HG03442 (cell line): ENCODE results near the gene ZNF516.
A peak's percentile ranks its signal among the peaks of the same experiment; 100 is the strongest.

Source experiments
- ATAC-seq: cut with Tn5 transposase; IDR thresholded peaks from one replicate; pipeline ENCODE4 v1.9.1; 2021; ENCODE audit warnings: mild to moderate bottlenecking, moderate library complexity; ENCODE audit not compliant: unreplicated experiment

ZNF516 gene

DNA sequence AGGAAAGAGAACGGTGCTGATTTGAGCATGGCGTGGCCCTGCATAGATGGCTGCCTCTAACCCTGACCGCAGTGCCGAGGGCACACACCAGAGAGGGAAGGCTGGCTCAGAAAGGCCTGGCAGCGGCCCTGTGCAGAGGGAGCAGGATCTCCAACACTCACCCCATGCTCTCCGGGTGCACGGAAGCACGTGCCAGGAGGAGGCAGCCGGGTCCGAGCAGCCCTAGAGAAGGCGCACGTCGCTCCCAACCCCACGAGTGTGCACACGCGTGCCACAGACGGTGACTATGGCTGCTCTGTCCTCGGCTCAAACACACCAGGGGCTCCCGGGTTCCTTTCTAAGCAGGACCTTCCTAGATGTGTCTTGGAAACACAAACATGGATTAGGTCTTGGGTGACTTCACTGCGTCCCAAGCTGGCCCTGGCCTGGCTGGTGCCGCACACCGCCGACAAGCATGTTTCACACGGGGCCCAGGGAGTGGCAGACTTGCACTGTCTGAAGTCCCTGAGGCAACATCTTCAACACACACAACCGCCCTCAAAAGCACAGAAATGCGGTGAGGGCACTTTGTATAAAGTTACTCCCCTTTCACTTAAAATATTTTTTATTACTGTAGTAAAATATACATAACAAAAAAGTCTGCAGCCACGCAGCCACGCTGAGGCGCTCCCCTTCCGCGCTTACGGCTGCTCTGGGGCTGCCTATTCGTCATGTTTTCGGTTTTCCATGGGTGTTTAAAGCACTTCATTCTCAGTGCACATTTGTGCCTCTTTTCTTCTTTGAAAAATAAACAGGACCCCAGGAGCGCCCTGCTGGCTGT is 110.0 kb downstream of the ZNF516 start:
- no peak for ATAC-seq

- no peak for ATAC-seq
Observed at GRCh38 chr18:76384114-76384790, 110.8 kb downstream of the ZNF516 start.

GRCh38 chr18:76383636-76384035 is 111.4 kb downstream of the ZNF516 start:
- no peak for ATAC-seq

DNA sequence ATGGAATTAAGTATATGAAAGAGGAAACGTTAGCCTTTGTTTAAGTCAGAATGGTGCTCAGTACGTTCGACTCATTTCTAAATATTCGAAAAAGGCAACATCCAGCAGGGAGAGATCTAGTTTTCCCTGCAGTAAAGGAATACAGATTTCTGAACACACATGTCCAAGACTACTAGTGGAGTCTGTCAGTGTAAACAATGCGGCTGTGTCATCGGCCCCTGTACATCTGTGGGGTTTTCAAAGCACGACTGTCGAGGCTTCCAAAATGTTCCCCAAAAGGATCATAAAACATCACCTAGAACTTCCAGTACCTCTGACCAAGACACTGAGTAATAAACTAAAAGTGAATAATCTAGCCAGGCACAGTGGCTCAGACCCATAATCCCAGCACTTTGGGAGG is 112.8 kb downstream of the ZNF516 start:
- ATAC-seq: no peak

DNA sequence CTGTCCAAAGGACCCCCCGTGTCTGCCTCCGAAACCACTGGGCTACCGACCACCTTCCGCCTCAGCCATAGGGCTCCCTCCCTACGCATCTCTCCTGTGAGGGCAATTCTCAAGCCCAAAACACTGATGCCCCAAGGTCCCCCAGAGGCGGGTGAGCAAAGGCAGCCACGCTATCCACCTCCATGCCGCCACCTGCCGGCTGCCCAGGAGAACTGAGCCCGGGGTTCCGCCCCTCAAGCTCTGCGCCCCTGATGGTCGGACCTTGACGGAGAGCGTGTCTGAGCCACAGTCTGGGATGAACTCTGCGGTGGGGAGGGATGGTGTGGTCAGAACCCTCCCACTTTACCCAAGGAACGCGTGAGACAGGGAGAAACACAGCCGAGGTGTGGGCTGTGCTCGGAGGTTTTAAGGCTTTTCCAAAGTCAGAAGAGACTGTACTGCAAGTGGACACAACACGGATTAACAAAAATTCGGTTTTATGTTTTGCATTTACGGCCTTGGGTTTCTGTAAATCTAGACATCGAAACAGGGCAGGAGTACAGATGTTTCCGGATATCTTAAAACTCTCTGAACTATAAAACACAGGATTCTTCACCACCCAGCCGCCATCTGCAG is 114.1 kb downstream of the ZNF516 start:
- no peak for ATAC-seq

DNA sequence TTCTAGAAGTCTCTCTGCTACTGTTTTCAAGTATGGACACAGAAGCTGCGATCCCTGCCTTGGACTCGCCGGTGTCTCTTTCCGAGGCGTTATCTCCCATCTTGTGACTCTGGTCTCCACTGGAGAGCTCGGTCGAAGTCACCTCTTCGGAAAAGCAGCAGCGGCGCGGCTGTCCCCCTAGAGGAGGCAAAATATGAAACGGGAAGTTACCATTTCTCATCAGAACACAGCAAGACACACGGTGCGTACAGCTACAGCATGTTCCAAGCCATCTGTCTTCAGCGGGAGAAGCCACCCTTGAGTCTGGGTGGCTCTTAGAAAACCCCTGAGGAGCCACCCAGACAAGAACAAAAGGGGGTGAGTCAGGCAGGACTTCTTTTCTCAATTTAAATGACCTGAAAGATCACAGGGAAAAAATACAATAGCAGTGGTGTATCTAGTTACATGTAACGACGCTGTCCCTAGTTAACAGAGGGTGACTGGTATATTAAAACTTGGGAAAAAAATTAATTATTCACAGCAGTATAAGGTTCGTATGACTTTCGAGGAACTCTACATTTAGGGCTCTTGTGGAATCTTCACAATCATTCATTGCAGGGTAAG is 114.8 kb downstream of the ZNF516 start:
- ATAC-seq: no peak

- no peak for ATAC-seq
Observed at GRCh38 chr18:76379226-76380126, 115.6 kb downstream of the ZNF516 start.

DNA sequence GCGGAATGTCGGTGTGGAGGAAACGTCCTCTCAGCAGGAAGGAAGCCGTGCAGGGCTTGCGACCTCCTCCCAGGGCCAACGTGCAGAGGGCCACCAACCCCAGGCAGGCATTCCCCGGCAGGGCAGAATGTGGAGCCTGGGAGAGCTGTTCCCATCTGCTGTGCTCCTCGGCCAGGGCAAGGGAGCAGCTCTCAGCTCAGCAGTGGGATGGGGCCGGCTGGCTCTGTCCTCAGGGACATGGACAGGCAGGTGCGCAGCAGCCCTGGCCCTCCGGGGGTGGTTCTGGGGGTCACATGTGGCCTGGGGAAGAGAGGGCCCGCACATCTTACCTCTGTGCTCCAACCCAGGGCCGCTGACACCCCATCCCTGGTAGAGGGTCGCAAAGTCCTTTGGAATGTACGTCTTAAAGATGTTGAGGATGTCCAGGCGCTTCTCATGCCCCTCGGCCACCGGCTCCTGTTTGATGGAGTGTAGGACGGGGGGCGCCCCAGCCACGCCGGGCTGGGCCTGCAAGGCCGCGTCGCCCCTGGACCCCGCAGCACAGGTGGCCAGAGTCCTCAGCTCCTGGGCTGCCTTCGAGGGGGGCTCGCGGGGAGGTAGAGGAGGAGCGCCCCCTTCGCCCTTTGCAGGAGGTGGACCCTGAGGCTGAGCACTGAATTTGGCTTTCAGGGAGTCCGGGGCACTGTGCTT is 116.4 kb downstream of the ZNF516 start:
- no peak for ATAC-seq

GRCh38 chr18:76377359-76377756 is 117.7 kb downstream of the ZNF516 start:
- no peak for ATAC-seq

DNA sequence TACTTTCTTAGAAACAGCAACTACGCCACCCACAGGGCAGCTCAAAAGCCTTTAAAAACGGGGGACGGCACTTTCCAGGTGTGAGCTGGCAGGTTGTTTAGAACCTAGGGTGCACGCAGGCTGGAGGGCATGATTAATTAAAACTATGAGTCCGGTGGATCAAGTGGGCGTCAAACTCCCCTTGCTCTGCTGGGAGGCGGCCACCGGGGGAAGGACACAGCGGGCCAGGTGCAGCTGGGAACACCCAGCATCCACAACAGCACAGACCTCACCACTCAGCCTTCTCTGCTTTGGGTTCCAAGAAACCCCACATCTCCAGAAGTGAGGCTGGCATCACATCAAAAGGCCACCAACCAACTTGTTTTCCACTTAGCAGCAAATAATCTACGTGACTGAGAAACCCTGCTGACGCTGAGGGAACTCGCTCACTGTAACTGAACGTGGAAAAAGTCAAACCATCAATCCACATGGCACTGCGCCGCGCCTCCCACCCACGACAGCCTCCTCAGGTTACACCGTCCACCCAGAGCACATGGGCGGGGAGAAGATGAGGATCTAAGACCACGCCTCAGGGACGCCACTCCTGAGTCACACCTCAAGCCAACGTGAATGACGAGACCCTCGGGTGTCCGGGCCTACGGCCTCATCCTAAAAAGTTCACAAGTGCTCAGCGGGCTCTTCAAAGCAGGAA is 118.2 kb downstream of the ZNF516 start:
- no peak for ATAC-seq

DNA sequence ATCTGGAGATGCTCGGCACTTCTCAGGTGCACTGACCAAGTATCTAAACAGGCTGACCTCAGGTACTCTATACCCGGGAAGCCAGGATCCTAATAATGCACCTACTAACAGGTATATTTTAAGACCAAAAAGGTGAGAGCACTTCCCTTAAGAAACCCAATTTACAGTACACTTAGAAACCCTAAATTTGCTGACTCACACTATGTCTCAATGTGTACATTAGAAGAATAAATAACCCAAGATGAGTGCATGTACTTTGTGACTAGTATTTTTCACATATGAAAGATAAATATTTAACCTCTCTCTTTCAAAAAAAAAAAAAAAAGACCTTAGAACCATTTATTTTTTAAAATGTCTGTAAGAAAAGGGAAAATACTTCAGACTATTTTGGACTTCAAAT is 118.8 kb downstream of the ZNF516 start:
- ATAC-seq: no peak

DNA sequence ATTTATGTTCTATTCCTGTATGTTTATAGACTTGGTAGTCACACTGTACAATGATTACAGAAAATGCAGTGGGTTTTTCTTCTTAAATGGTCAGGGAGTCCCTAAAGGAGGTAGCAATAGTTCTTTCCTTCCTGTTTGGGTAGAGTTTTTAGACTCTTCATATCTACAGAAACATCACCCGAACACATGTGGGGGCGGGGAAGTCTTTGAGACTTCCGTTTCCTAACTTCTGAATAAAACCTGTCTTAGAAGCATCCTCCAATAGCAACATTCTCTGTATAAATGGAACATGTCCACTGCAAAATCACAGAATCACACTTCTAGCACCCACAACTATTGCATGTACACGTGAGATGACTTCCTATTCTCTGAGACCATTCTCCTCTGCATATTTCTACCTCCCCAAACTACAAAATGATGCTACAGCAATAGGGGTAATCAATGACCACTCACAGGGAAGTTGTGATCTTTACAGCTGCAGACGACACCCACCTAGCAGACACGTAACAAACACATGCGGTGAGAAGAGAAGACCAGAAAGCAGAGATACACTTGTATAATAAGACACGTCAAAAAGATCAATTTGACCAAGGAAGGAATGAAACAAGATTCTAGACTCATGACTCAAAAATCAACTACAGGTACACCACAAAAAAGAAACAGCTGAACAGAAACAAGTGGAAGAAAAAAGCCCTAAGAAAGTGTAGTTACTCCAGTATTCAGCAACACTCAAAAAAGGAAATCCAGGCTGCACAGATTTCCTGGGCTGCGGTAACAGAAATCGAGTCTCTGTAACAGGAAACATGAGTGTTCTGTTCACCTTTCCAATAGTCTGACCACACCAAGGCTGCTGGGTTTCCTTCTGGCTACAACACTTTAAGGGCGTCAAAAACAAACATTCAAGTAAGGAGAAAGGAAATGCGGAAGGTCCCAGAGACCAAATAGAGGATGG is 120.4 kb downstream of the ZNF516 start:
- ATAC-seq: peak; percentile 85

GRCh38 chr18:76373297-76373696 is 121.7 kb downstream of the ZNF516 start:
- ATAC-seq: no peak

- no peak for ATAC-seq
Observed at GRCh38 chr18:76371301-76372203, 123.5 kb downstream of the ZNF516 start.

DNA sequence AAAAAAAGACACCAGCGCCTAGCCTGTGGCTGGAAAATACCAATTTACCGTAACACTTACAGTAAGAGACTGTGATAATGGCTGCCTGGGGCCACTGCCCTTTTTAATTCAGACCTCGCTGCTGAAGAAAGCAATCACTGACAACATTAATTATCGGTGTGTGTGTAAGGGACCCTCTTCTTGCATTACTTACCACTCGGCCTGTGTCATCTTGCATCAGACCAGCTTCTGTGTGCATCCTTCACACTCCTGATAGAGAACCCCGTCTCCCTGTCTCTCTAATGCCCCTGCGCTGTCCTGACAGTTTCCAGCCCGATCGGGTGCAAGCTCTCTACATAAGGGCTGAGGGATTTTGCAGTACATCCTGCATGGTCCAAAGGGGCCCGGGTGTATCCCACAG is 124.4 kb downstream of the ZNF516 start:
- no peak for ATAC-seq

GRCh38 chr18:76370201-76370600 is 124.8 kb downstream of the ZNF516 start:
- no peak for ATAC-seq

DNA sequence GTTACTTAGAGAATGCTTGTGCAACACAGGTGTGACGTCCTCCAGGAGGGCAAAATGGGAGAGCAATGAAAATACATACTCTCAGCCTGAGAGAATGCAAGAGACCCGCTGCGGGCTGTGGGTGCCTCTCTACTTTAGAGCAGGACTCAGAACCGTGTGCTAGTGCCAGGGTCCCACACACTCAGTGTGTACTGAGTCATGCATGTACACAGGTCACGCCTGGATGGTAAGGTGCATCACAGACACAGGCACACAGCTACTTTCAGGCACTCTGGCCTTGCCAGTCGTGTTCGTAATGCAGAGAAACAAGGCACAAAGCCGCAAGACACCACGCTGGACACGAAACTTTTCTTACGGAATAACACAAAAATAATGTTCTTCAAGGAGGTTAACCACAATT is 125.3 kb downstream of the ZNF516 start:
- ATAC-seq: no peak
